Activated CD4-positive, alpha-beta T cell treated with anti-CD3 and anti-CD28 coated beads, Interleukin-2, amount 50 U/mL, for 4 hours (primary cell): ENCODE results near the gene CDH22.

ENCODE experiments used
- DNase-seq, 2 experiments: peaks; one replicate each; pipeline ENCODE4 v3.0.0-alpha.2; 2020

CDH22 gene

GRCh38 chr20:46296526-46297250 is 11.6 kb downstream of the CDH22 start:
- no peak for DNase-seq

- DNase-seq = no peak
These were observed 15.2 kb downstream of the CDH22 start for GRCh38 chr20:46293084-46293483.

- no peak for DNase-seq
These were observed 16.9 kb downstream of the CDH22 start for GRCh38 chr20:46291401-46291800.

GRCh38 chr20:46289432-46289831 is 18.9 kb downstream of the CDH22 start:
- DNase-seq = no peak

- no peak for DNase-seq
These were observed 21.3 kb downstream of the CDH22 start for GRCh38 chr20:46286977-46287376.

GRCh38 chr20:46286382-46286781 is 21.9 kb downstream of the CDH22 start:
- DNase-seq = no peak

- no peak for DNase-seq
These were observed 22.6 kb downstream of the CDH22 start for GRCh38 chr20:46285740-46286139.

- no peak for DNase-seq
These were observed 23.2 kb downstream of the CDH22 start for GRCh38 chr20:46285072-46285471.

- DNase-seq = no peak
These were observed 24.3 kb downstream of the CDH22 start for GRCh38 chr20:46284040-46284427.

- no peak for DNase-seq
These were observed 24.8 kb downstream of the CDH22 start for GRCh38 chr20:46283426-46284039.

GRCh38 chr20:46282669-46283068 is 25.6 kb downstream of the CDH22 start:
- DNase-seq = no peak

GRCh38 chr20:46279103-46279502 is 29.2 kb downstream of the CDH22 start:
- no peak for DNase-seq

GRCh38 chr20:46277602-46278001 is 30.7 kb downstream of the CDH22 start:
- DNase-seq = no peak

- DNase-seq = no peak
These were observed 31.8 kb downstream of the CDH22 start for GRCh38 chr20:46276531-46276930.

GRCh38 chr20:46275091-46275490 is 33.2 kb downstream of the CDH22 start:
- DNase-seq = no peak

- no peak for DNase-seq
These were observed 34.6 kb downstream of the CDH22 start for GRCh38 chr20:46273717-46274116.

GRCh38 chr20:46272389-46273047 is 35.8 kb downstream of the CDH22 start:
- DNase-seq = no peak

GRCh38 chr20:46270977-46271744 is 37.1 kb downstream of the CDH22 start:
- no peak for DNase-seq

GRCh38 chr20:46269372-46269771 is 38.9 kb downstream of the CDH22 start:
- no peak for DNase-seq

GRCh38 chr20:46268662-46269061 is 39.6 kb downstream of the CDH22 start:
- DNase-seq = no peak

GRCh38 chr20:46268131-46268614 is 40.1 kb downstream of the CDH22 start:
- no peak for DNase-seq

GRCh38 chr20:46267108-46268105 is 40.9 kb downstream of the CDH22 start:
- DNase-seq = no peak
